A549 (cell line): ENCODE results near the gene ZNF625. TPM values are rescaled to one million over a fixed set of nuclear protein-coding genes. Genes with fewer than 3 reads are reported as not detected.

Source experiments
- ATAC-seq, 2 experiments: fragments of 200-7000 bp in 1 of 2; fragments of >200 bp in 1 of 2; cut with Nextera tagmentation in 1 of 2; cut with Tn5 transposase in 1 of 2; 3 replicates each; pipeline versions ENCODE4 v1.8.0 to v1.9.1; 2018 to 2020; ENCODE audit warnings: mild to moderate bottlenecking in 1 of 2, moderate library complexity in 1 of 2
- CTCF ChIA-PET: fragments of 300-600 bp; sonication (Branson Sonifier 250); formaldehyde crosslinking; extraction: SDS; loops from one replicate; lab custom pipeline; 2021; ENCODE audit warnings: antibody characterized with exemption, inconsistent platforms; lab: Yijun Ruan, JAX
- POLR2A ChIA-PET: fragments of 350-600 bp; formaldehyde crosslinking; extraction: SDS; loops from one replicate; lab custom pipeline; 2021; ENCODE audit warnings: antibody characterized with exemption, inconsistent platforms; lab: Yijun Ruan, JAX
- DNase-seq, 2 experiments: peaks; one replicate each; pipeline versions ENCODE4 v3.0.0 to v3.0.0-alpha.2; 2011 to 2016; ENCODE audit warnings: low read depth in 1 of 2, low spot score in 1 of 2
- FAIRE-seq: peaks from 2 replicates; lab custom pipeline; 2011; peaks lifted over from hg19 to GRCh38; lab: Jason Lieb, UNC
- H3K27ac ChIP-seq, 2 experiments: fragments of >200 bp; sonication (Bioruptor Twin); formaldehyde crosslinking; 3 replicates each; pipeline ENCODE4 v1.5.1; 2016 to 2017
- H3K4me1 ChIP-seq: fragments of >200 bp; sonication (Bioruptor Twin); formaldehyde crosslinking; 3 replicates; pipeline ENCODE4 v1.6.1; 2016
- H3K4me2 ChIP-seq: fragments of >200 bp; sonication (Bioruptor Twin); formaldehyde crosslinking; 3 replicates; pipeline ENCODE4 v1.6.1; 2016
- H3K4me3 ChIP-seq: fragments of >200 bp; sonication (Bioruptor Twin); formaldehyde crosslinking; 3 replicates; pipeline ENCODE4 v1.5.1; 2016
- H3K9me3 ChIP-seq: fragments of >200 bp; sonication (Bioruptor Twin); formaldehyde crosslinking; 3 replicates; pipeline ENCODE4 v1.6.1; 2016
- CBX8 ChIP-seq: fragments of 200-600 bp; sonication (generic); IDR thresholded peaks from 2 replicates; pipeline ENCODE4 v1.6.1; 2016
- CHD2 ChIP-seq: fragments of 150-350 bp; IDR thresholded peaks from 2 replicates; pipeline ENCODE4 v1.6.1; 2014; ENCODE audit warnings: low read length; ENCODE audit not compliant: partially characterized antibody
- ESRRA ChIP-seq: fragments of 150-350 bp; IDR thresholded peaks from 2 replicates; pipeline ENCODE4 v1.6.1; 2014; ENCODE audit warnings: mild to moderate bottlenecking, low read length, borderline replicate concordance
- FOSB ChIP-seq: fragments of 250-450 bp; sonication (Bioruptor Pico); IDR thresholded peaks from 2 replicates; pipeline ENCODE4 v1.5.0; 2020; ENCODE audit warnings: mild to moderate bottlenecking, moderate library complexity
- FOXS1 ChIP-seq: fragments of 250-450 bp; sonication (Bioruptor Pico); IDR thresholded peaks from 2 replicates; pipeline ENCODE4 v1.5.0; 2020; ENCODE audit warnings: mild to moderate bottlenecking, moderate library complexity
- HDAC2 ChIP-seq: fragments of 200-600 bp; sonication (generic); IDR thresholded peaks from 2 replicates; pipeline ENCODE4 v1.6.1; 2016
- HOXB13 ChIP-seq: fragments of 250-450 bp; sonication (Bioruptor Pico); IDR thresholded peaks from 2 replicates; pipeline ENCODE4 v1.5.0; 2020; ENCODE audit warnings: low read depth, mild to moderate bottlenecking, moderate library complexity
- HOXB5 ChIP-seq: fragments of 250-450 bp; sonication (Bioruptor Pico); IDR thresholded peaks from 2 replicates; pipeline ENCODE4 v1.5.0; 2020; ENCODE audit warnings: mild to moderate bottlenecking, moderate library complexity
- JUN ChIP-seq, 2 experiments: fragments of >200 bp; sonication (Bioruptor Twin); formaldehyde crosslinking; IDR thresholded peaks; 2 replicates in 1 of 2; 3 replicates in 1 of 2; pipeline ENCODE4 v1.6.1; 2016 to 2017
- JUNB ChIP-seq: fragments of >200 bp; sonication (Bioruptor Twin); formaldehyde crosslinking; IDR thresholded peaks from 2 replicates; pipeline ENCODE4 v1.6.1; 2016
- KDM1A ChIP-seq: fragments of 200-600 bp; sonication (generic); IDR thresholded peaks from 2 replicates; pipeline ENCODE4 v1.6.1; 2016; ENCODE audit warnings: low read depth, mild to moderate bottlenecking
- MAZ ChIP-seq: fragments of 150-350 bp; IDR thresholded peaks from 2 replicates; pipeline ENCODE4 v1.6.1; 2014; ENCODE audit warnings: antibody characterized with exemption, low read depth, low read length, borderline replicate concordance
- PHF8 ChIP-seq: fragments of 200-600 bp; sonication (generic); IDR thresholded peaks from 2 replicates; pipeline ENCODE4 v1.6.1; 2016; ENCODE audit warnings: low read depth, mild to moderate bottlenecking, antibody characterized with exemption, moderate library complexity, borderline replicate concordance
- RARB ChIP-seq: fragments of 250-450 bp; sonication (Bioruptor Pico); IDR thresholded peaks from 2 replicates; pipeline ENCODE4 v1.8.0; 2021; ENCODE audit warnings: mild to moderate bottlenecking, moderate library complexity
- TP53 ChIP-seq: fragments of 250-450 bp; sonication (Bioruptor Pico); IDR thresholded peaks from 2 replicates; pipeline ENCODE4 v1.5.0; 2021; ENCODE audit warnings: mild to moderate bottlenecking, moderate library complexity
- ZC3H11A ChIP-seq: fragments of 450-650 bp; IDR thresholded peaks from 2 replicates; pipeline ENCODE4 v1.6.1; 2014; ENCODE audit warnings: antibody characterized with exemption, mild to moderate bottlenecking
- ZFP36 ChIP-seq: fragments of 450-650 bp; IDR thresholded peaks from 2 replicates; pipeline ENCODE4 v1.6.1; 2014; ENCODE audit warnings: borderline replicate concordance; ENCODE audit not compliant: partially characterized antibody
- ZNF302 ChIP-seq: fragments of 250-450 bp; sonication (Bioruptor Pico); IDR thresholded peaks from 2 replicates; pipeline ENCODE4 v1.9.0; 2021; ENCODE audit warnings: inconsistent platforms, mild to moderate bottlenecking, moderate library complexity
- ZSCAN20 ChIP-seq: fragments of 250-450 bp; sonication (Bioruptor Pico); IDR thresholded peaks from 2 replicates; pipeline ENCODE4 v1.8.0; 2022; ENCODE audit warnings: mild to moderate bottlenecking, moderate library complexity
- WGBS: methylation state at CpG from one replicate; pipeline ENCODE4 v1.1.6; 2017; ENCODE audit errors: missing lambda C conversion rate; 5-methylcytosine and 5-hydroxymethylcytosine counted together
- polyA minus RNA-seq: library from RNA; depleted of rRNA, polyadenylated mRNA; stranded (reverse); fragments of >200 nt; gene quantifications from 2 replicates; pipeline ENCODE4 v1.2.3, GENCODE V29; 2011; rRNA and poly(A)+ RNA removed
- polyA plus RNA-seq, 4 experiments: library from polyadenylated mRNA; depleted of rRNA in 3 of 4; stranded (reverse); fragments of >200 nt; fragmentation: RNase III in 1 of 4; extraction: RNeasy Plus Mini Kit Qiagen cat#74134 plus additional on column Dnase treatment in 1 of 4; gene quantifications; 2 replicates in 3 of 4; 3 replicates in 1 of 4; pipeline ENCODE4 v1.2.3, GENCODE V29; 2011 to 2017
- TF ChIP-seq, protein P1 (sequence below): IDR thresholded peaks from 2 replicates; pipeline ENCODE4 v1.6.1; 2012; ENCODE audit warnings: low read depth, borderline replicate concordance
- TF ChIP-seq, protein P2 (sequence below): fragments of 150-350 bp; IDR thresholded peaks from 2 replicates; pipeline ENCODE4 v1.6.1; 2014; ENCODE audit warnings: low read depth, mild to moderate bottlenecking, low read length
- TF ChIP-seq, protein P3 (sequence below): fragments of >200 bp; sonication (Bioruptor Twin); formaldehyde crosslinking; IDR thresholded peaks from 3 replicates; pipeline ENCODE4 v1.6.1; 2016
- TF ChIP-seq, protein P4 (sequence below): IDR thresholded peaks from 2 replicates; pipeline ENCODE4 v1.6.1; 2012

The ZNF625 gene
- not detected in 2 replicates for polyA plus RNA-seq (2011; rRNA removed)
- polyA plus RNA-seq (2012; cell fraction: cytosol; rRNA removed) = not detected in 2 replicates
- polyA plus RNA-seq (2012; cell fraction: nucleus; rRNA removed) = not detected in 2 replicates
- polyA plus RNA-seq (2017; fragmentation: RNase III; extraction: RNeasy Plus Mini Kit Qiagen cat#74134 plus additional on column Dnase treatment) = not detected in 3 replicates
- not detected in 2 replicates for polyA minus RNA-seq

DNA sequence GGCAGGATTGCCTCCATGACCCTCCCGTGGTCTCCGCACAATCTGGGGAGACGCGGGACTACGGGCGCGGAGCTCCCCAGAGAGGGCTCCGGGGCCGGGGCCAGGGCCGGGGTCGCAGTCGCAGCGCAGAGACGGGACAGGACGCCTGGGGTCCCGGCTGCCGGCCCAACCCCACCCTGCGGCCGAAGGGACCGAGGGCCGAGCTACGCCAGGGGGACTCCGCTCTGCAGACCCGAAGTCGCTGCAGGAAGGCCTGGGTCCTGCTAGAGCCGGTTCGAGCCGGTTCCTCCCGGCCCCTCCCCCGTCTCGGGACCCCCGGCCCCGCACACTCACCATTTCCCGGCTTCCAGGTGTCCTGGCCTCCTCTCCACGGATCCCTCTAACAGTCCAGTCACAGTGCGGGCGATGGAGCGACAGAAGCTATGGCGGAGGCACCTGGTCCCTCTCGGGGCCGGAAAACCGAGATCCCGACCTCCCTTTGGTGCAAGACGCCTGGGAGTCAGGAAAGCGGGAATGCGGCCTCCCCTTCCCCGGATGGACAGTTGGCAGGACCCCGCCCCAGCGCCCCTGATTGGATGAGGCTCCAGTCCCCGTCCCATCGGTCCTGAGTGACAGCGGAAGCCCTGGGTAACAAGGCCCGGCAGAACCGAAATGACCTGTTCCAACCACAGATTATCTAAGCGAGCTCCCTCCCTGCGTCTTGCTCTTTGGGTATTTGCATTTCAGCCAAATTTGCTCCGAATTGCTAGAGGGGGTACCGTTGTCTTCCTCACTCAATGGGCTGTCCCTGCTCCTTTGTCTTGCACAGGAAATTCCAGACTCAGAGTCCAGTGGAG lies at the start of gene ZNF625:
ZNF625 (minus strand) TSS at position 512 of the 836 bp plus-strand sequence; CDS start at position 336, 176 bp downstream.
- DNase-seq (no peak), ATAC-seq (no peak), FAIRE-seq (no peak)
- no peak for TF ChIP-seq MAZ
- TF ChIP-seq JUN (IDR thresholded peaks at IDR 0.05) = no peak
- no peak for TF ChIP-seq RARB (CRISPR knock-in tag)
- TF ChIP-seq ESRRA = no peak
- TF ChIP-seq, protein P1, sequence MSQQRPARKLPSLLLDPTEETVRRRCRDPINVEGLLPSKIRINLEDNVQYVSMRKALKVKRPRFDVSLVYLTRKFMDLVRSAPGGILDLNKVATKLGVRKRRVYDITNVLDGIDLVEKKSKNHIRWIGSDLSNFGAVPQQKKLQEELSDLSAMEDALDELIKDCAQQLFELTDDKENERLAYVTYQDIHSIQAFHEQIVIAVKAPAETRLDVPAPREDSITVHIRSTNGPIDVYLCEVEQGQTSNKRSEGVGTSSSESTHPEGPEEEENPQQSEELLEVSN = no peak
- no peak for TF ChIP-seq JUNB
- no peak for TF ChIP-seq HOXB13
- no peak for TF ChIP-seq ZFP36
- ChIA-PET CTCF (no interaction called here), POLR2A (no interaction called here)
- H3K27ac ChIP-seq = no peak within 1 kb of the TSS
- WGBS = 47% methylated on average over 17 of the region's 58 CpGs
- H3K4me2 ChIP-seq = no peak within 1 kb of the TSS
- no peaks in the 10 kb centered on the region for H3K4me1 ChIP-seq
- no peaks in the 10 kb centered on the region; the same call in 2 of the 3 replicates for H3K9me3 ChIP-seq
- H3K4me3 ChIP-seq = no peak within 1 kb of the TSS

DNA sequence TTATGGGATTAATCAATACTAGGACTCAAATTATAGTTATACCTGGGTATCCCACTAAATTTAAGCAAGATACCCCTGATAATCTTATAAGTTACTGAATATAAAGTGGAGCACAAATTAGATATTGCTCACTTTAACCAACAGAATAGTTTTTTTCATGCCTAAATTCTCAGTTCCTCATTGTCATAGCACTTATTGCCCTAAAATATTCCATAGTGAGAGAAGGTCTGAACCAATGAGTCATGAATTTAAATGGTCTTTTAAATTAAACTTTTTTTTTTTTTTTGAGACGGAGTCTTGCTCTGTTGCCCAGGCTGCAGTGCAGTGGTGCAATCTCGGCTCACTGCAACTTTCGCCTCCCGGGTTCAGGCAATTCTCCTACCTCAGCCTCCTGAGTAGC lies 48.8 kb upstream of the ZNF625 start:
- DNase-seq (no peak), FAIRE-seq (no peak), ATAC-seq (no peak)
- H3K4me2 ChIP-seq = no peak overlapping the region
- TF ChIP-seq, protein P2, sequence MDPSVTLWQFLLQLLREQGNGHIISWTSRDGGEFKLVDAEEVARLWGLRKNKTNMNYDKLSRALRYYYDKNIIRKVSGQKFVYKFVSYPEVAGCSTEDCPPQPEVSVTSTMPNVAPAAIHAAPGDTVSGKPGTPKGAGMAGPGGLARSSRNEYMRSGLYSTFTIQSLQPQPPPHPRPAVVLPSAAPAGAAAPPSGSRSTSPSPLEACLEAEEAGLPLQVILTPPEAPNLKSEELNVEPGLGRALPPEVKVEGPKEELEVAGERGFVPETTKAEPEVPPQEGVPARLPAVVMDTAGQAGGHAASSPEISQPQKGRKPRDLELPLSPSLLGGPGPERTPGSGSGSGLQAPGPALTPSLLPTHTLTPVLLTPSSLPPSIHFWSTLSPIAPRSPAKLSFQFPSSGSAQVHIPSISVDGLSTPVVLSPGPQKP = no peak
- no peak for TF ChIP-seq TP53 (CRISPR knock-in tag)
- TF ChIP-seq ZC3H11A = no peak
- no peak for TF ChIP-seq RARB (CRISPR knock-in tag)
- no peak for TF ChIP-seq FOXS1
- TF ChIP-seq, protein P3, sequence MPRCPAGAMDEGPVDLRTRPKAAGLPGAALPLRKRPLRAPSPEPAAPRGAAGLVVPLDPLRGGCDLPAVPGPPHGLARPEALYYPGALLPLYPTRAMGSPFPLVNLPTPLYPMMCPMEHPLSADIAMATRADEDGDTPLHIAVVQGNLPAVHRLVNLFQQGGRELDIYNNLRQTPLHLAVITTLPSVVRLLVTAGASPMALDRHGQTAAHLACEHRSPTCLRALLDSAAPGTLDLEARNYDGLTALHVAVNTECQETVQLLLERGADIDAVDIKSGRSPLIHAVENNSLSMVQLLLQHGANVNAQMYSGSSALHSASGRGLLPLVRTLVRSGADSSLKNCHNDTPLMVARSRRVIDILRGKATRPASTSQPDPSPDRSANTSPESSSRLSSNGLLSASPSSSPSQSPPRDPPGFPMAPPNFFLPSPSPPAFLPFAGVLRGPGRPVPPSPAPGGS = no peak
- no peak for TF ChIP-seq CHD2
- TF ChIP-seq, protein P4, sequence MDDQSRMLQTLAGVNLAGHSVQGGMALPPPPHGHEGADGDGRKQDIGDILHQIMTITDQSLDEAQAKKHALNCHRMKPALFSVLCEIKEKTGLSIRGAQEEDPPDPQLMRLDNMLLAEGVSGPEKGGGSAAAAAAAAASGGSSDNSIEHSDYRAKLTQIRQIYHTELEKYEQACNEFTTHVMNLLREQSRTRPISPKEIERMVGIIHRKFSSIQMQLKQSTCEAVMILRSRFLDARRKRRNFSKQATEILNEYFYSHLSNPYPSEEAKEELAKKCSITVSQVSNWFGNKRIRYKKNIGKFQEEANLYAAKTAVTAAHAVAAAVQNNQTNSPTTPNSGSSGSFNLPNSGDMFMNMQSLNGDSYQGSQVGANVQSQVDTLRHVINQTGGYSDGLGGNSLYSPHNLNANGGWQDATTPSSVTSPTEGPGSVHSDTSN = no peak
- no peak for TF ChIP-seq PHF8
- no peak for TF ChIP-seq ZSCAN20
- TF ChIP-seq KDM1A = no peak
- TF ChIP-seq FOSB (CRISPR knock-in tag) = no peak
- no peak for TF ChIP-seq HOXB5 (CRISPR knock-in tag)
- TF ChIP-seq ZNF302 (CRISPR knock-in tag) = no peak
- no peak for TF ChIP-seq JUN (IDR thresholded peaks at IDR 0.05)
- TF ChIP-seq HDAC2 = no peak
- TF ChIP-seq CBX8 = no peak
- ChIA-PET POLR2A (no interaction called here), CTCF (no interaction called here)
- H3K4me3 ChIP-seq = no peak overlapping the region
- H3K9me3 ChIP-seq = peaks cover 9% of the 10 kb centered on the region
- no peak overlapping the region for H3K27ac ChIP-seq
- no peaks in the 10 kb centered on the region for H3K4me1 ChIP-seq
- 58% methylated on average over 4 of the region's 4 CpGs for WGBS
